ENCODE results near the gene MIPEP.

Gene MIPEP

DNA sequence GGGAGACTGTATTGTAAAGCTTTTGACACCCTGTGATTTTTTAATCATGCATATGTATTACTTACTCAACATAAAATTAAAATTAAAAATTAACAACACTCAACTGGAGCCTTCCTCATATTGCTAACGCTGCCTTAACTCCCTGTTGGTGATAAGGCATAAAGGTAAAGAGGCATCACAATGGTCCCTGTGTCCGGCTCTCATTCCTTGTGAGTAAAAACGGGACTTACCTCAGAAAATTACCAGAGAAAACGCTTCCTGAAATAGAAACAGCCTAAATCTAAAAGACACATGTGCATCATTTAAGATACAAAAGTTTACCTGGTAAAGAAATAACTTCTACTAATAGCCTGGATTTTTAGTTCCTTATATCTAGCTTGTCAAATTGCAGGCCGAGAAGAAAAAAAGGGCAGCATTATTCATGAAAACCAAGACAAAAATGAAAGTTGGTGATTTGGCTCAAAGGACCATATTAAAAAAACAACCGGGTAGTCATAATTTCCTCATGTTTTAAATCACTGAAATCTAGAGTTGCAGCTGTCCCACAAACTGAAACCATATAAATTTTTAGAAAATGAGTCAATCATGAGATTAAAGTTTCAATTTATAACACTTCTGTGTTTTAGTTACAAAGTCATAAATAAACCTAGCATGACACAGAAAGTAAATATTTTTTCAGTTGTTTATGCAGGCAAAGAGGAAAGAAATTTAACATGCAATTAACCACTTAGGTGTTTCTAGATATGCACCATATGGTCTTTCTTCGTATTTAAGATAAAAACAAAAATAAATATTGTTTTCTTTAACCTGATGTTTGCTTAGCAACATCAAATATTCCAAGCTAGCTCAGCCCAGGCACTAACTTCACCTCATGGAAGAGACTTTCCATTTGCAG, 94.7 kb downstream of the MIPEP start:
- TF ChIP-seq, protein P1, sequence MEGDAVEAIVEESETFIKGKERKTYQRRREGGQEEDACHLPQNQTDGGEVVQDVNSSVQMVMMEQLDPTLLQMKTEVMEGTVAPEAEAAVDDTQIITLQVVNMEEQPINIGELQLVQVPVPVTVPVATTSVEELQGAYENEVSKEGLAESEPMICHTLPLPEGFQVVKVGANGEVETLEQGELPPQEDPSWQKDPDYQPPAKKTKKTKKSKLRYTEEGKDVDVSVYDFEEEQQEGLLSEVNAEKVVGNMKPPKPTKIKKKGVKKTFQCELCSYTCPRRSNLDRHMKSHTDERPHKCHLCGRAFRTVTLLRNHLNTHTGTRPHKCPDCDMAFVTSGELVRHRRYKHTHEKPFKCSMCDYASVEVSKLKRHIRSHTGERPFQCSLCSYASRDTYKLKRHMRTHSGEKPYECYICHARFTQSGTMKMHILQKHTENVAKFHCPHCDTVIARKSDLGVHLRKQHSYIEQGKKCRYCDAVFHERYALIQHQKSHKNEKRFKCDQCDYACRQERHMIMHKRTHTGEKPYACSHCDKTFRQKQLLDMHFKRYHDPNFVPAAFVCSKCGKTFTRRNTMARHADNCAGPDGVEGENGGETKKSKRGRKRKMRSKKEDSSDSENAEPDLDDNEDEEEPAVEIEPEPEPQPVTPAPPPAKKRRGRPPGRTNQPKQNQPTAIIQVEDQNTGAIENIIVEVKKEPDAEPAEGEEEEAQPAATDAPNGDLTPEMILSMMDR (IDR thresholded peaks at IDR 0.05; ENCODE audit: unreplicated experiment in 3 of 3) = no peak
- H3K27me3 Mint-ChIP-seq (ENCODE audit: low read depth) = no peaks in the 10 kb centered on the region
- H3K4me3 Mint-ChIP-seq = no peak overlapping the region
- H3K4me1 Mint-ChIP-seq = peaks cover 30% of the 10 kb centered on the region
- peaks cover 3% of the 10 kb centered on the region for H3K9me3 Mint-ChIP-seq
- peaks cover 21% of the 10 kb centered on the region for H3K36me3 Mint-ChIP-seq (ENCODE audit: low read depth)
- H3K27ac Mint-ChIP-seq = peak overlapping the region; percentile 25 to 69 (median 28)

DNA sequence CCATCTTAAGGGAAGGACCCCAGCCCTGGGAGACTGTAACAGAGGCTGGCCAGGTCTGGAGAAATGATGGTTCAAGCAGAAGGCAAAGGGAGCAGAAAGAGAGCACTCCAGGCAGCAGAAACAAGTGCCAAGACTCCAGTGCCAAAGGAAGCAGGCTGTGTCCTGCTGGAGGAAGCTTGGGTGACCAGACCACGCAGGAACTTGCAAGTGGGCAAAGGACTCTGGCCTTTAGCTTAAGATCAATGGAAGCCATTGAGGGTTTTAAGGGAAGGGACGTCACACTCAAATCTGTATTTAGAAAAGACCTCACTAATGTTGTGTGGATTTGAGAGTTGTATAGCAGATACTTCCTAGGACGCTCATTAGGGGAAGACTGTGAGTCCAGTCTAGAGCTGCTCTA, 95.5 kb downstream of the MIPEP start:
- Mint-ChIP-seq H3K27me3 (ENCODE audit: low read depth) (no peaks in the 10 kb centered on the region), H3K36me3 (ENCODE audit: low read depth) (peaks cover 18% of the 10 kb centered on the region), H3K4me1 (peaks cover 29% of the 10 kb centered on the region)

DNA sequence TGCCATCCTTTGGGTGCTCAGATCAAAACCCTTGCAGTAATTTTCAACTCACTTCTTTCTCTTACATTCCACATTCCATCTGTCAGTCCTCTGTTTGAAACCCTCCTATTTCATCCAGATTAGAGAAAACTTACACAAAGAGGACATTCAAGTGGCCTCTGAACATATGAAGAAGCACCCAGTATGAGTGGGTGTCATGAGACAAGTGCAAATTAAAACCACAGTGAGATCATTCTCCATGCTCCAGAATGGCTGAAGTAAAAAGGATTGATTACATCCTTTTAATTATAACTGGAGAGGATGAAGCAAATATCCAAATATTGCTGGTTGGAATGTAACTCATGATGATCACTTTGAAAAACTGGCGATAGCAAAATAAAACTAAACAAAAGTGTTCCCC, 96.5 kb downstream of the MIPEP start:
- Mint-ChIP-seq H3K9me3 (no peaks in the 10 kb centered on the region), H3K27ac (no peak overlapping the region), H3K4me3 (no peak overlapping the region), H3K36me3 (ENCODE audit: low read depth) (peaks cover 11% of the 10 kb centered on the region), H3K4me1 (peaks cover 29% of the 10 kb centered on the region), H3K27me3 (ENCODE audit: low read depth) (no peaks in the 10 kb centered on the region)
- TF ChIP-seq, protein P1 (IDR thresholded peaks at IDR 0.05; ENCODE audit: unreplicated experiment in 3 of 3) = no peak

More for the DNA sequence above, 95.5 kb downstream of the MIPEP start:
- H3K4me3 Mint-ChIP-seq = no peak overlapping the region
- peak overlapping the region in 2 of 3 experiments; percentile 28 to 69 for H3K27ac Mint-ChIP-seq
- H3K9me3 Mint-ChIP-seq = peaks cover 3% of the 10 kb centered on the region
- TF ChIP-seq, protein P1 (IDR thresholded peaks at IDR 0.05; ENCODE audit: unreplicated experiment in 3 of 3) = no peak

DNA sequence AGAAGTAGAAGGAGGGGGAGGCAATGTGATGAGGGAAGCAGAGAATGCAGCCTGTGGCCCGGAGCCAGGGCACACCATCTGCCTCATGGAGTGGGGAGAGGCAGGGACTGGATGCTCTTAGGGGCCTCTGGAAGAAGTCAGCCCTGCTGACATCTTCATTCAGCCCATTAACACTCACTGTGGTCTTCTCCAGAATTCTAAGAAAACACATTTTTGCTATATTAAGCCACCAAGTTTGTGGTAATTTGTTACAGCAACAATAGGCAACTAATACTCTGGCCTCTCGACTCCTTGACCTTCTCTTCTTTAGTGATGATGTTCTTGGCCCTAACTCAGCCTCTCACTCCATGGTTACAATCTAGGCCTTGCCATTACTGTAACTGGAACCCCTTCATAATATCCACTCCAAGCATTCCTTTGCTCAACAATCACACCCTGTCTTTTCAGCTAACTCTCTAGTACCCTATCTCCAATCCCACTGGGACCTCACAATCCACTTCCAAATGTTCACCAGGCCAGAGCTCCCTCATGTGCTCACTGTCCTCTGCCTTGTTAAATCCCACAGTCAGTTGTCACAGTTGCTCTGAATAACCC, 98.5 kb downstream of the MIPEP start:
- H3K27me3 Mint-ChIP-seq (ENCODE audit: low read depth) = no peaks in the 10 kb centered on the region
- TF ChIP-seq, protein P1 (IDR thresholded peaks at IDR 0.05; ENCODE audit: unreplicated experiment in 3 of 3) = no peak
- no peaks in the 10 kb centered on the region for H3K36me3 Mint-ChIP-seq (ENCODE audit: low read depth)
- no peak overlapping the region for H3K27ac Mint-ChIP-seq
- no peaks in the 10 kb centered on the region for H3K9me3 Mint-ChIP-seq
- no peak overlapping the region for H3K4me3 Mint-ChIP-seq
- peaks cover 20% of the 10 kb centered on the region for H3K4me1 Mint-ChIP-seq

DNA sequence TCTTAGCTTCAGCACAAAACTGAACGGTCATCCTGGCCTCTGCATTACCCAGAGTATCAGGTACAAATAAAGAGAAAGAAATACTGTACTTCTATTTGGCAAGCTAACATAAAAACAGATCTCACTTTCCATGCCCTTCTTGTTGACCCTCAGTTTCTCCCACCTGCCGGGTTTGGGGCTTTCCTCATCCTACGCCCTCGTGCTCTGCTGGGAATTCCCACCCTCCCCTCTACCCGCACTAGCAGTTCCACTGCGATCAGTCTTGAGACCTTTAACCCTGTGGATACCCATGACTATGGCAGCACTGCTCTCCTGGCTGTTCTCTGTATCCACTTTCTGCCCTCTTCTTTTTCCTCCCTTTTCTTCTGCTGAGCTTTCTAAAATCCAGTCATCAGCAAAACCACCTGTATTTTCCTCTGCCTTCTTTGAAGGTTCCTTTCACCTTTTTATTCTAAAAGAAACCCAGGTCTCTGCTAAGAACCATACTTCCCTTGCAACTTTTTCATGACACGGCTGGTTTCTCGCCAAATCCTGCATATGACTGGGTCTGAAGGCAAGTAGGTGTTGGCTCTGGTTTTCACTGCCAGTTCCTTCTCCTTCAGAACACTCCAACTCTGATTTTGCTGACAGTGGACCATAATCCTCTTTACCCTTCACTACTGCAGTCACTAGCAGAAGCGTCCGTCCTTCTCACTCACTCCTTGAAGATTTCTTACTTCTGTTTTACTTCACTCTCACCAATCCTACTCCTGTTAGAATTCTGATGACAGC, 99.4 kb downstream of the MIPEP start:
- H3K4me1 Mint-ChIP-seq = peaks cover 14% of the 10 kb centered on the region
- no peaks in the 10 kb centered on the region for H3K9me3 Mint-ChIP-seq
- no peaks in the 10 kb centered on the region for H3K27me3 Mint-ChIP-seq (ENCODE audit: low read depth)
- no peaks in the 10 kb centered on the region for H3K36me3 Mint-ChIP-seq (ENCODE audit: low read depth)
- TF ChIP-seq, protein P1 (IDR thresholded peaks at IDR 0.05; ENCODE audit: unreplicated experiment in 3 of 3) = no peak
- no peak overlapping the region for H3K4me3 Mint-ChIP-seq
- no peak overlapping the region for H3K27ac Mint-ChIP-seq

All from nephron (organoid).